DOHH2 (cell line): ENCODE results near the gene PAPPA2.

ENCODE experiments used
- H3F3A ChIP-seq: fragments of 200-600 bp; sonication (generic), shearing (Covaris generic); 2 replicates; pipeline ENCODE4 v1.6.0; 2016; ENCODE audit warnings: antibody characterized with exemption, mild to moderate bottlenecking; ENCODE audit not compliant: control insufficient read depth, insufficient read depth
- H3K27ac ChIP-seq: fragments of 200-600 bp; sonication (generic); 2 replicates; pipeline ENCODE4 v1.5.1; 2014; ENCODE audit warnings: low read depth, mild to moderate bottlenecking, low read length, moderate library complexity
- H3K27me3 ChIP-seq: fragments of 200-600 bp; sonication (generic); 2 replicates; pipeline ENCODE4 v1.6.1; 2014; ENCODE audit warnings: mild to moderate bottlenecking, low read length, mixed read lengths; ENCODE audit not compliant: control insufficient read depth
- H3K36me3 ChIP-seq: fragments of 200-600 bp; sonication (generic); 2 replicates; pipeline ENCODE4 v1.6.1; 2014; ENCODE audit warnings: mild to moderate bottlenecking, low read length, moderate library complexity, mixed read lengths; ENCODE audit not compliant: control insufficient read depth
- H3K4me1 ChIP-seq: fragments of 200-600 bp; sonication (generic); 2 replicates; pipeline ENCODE4 v1.6.1; 2014; ENCODE audit warnings: mild to moderate bottlenecking, low read length, mixed read lengths; ENCODE audit not compliant: control insufficient read depth
- H3K4me2 ChIP-seq: fragments of 200-600 bp; sonication (generic); 2 replicates; pipeline ENCODE4 v1.6.0; 2014; ENCODE audit warnings: mild to moderate bottlenecking, low read length, moderate library complexity
- H3K4me3 ChIP-seq: fragments of 200-600 bp; sonication (generic); 2 replicates; pipeline ENCODE4 v1.5.1; 2014; ENCODE audit warnings: mild to moderate bottlenecking, low read length, mixed read lengths
- H3K79me2 ChIP-seq: fragments of 200-600 bp; sonication (generic); 2 replicates; pipeline ENCODE4 v1.6.1; 2014; ENCODE audit warnings: mild to moderate bottlenecking, low read length, mixed read lengths; ENCODE audit not compliant: control insufficient read depth
- H3K9me2 ChIP-seq: fragments of 200-600 bp; sonication (generic); replicated peaks from 2 replicates; pipeline ENCODE4 v1.6.1; 2014; ENCODE audit warnings: mild to moderate bottlenecking, low read length, mixed read lengths; ENCODE audit not compliant: control insufficient read depth
- H3K9me3 ChIP-seq: fragments of 200-600 bp; sonication (generic); 2 replicates; pipeline ENCODE4 v1.6.1; 2014; ENCODE audit warnings: antibody characterized with exemption, low read length, mixed read lengths; ENCODE audit not compliant: control insufficient read depth, insufficient read depth
- H4K20me1 ChIP-seq: fragments of 200-600 bp; sonication (generic); 2 replicates; pipeline ENCODE4 v1.6.0; 2014; ENCODE audit warnings: low read depth, mild to moderate bottlenecking, antibody characterized with exemption, low read length, moderate library complexity; ENCODE audit not compliant: control insufficient read depth, insufficient read depth
- CTCF ChIP-seq: fragments of 200-600 bp; sonication (generic); IDR thresholded peaks from one replicate; pipeline ENCODE4 v1.5.1; 2014; ENCODE audit warnings: antibody characterized with exemption, mild to moderate bottlenecking, low read depth, low read length; ENCODE audit not compliant: poor library complexity, severe bottlenecking
- EZH2phosphoT487 ChIP-seq: fragments of 200-600 bp; sonication (generic); IDR thresholded peaks from 2 replicates; pipeline ENCODE4 v1.6.1; 2017; ENCODE audit warnings: borderline replicate concordance, mild to moderate bottlenecking, antibody characterized with exemption, low read length, moderate library complexity, mixed read lengths

Gene PAPPA2

GRCh38 chr1:176531921-176532897 is 69.2 kb downstream of the PAPPA2 start:
- no peaks in the 10 kb centered on the region for H3K27me3 ChIP-seq
- no peaks in the 10 kb centered on the region for H4K20me1 ChIP-seq
- no peak overlapping the region for H3K4me2 ChIP-seq
- H3K9me2 ChIP-seq = no peaks in the 10 kb centered on the region
- no peak overlapping the region for H3K27ac ChIP-seq
- no peak overlapping the region for H3K4me3 ChIP-seq
- no peaks in the 10 kb centered on the region for H3F3A ChIP-seq
- H3K36me3 ChIP-seq = no peaks in the 10 kb centered on the region
- no peaks in the 10 kb centered on the region for H3K9me3 ChIP-seq
- no peak for TF ChIP-seq EZH2phosphoT487
- no peak for TF ChIP-seq CTCF
- H3K79me2 ChIP-seq = no peaks in the 10 kb centered on the region
- no peaks in the 10 kb centered on the region for H3K4me1 ChIP-seq

- H3K27me3 ChIP-seq = no peaks in the 10 kb centered on the region
- no peak overlapping the region for H3K27ac ChIP-seq
- H3K9me3 ChIP-seq = no peaks in the 10 kb centered on the region
- TF ChIP-seq CTCF (no peak), EZH2phosphoT487 (no peak)
- no peak overlapping the region for H3K4me3 ChIP-seq
- H3K79me2 ChIP-seq = no peaks in the 10 kb centered on the region
- H3K4me2 ChIP-seq = no peak overlapping the region
- H3K9me2 ChIP-seq = no peaks in the 10 kb centered on the region
- no peaks in the 10 kb centered on the region for H3F3A ChIP-seq
- no peaks in the 10 kb centered on the region for H3K4me1 ChIP-seq
- H4K20me1 ChIP-seq = no peaks in the 10 kb centered on the region
- no peaks in the 10 kb centered on the region for H3K36me3 ChIP-seq
These were observed 70.0 kb downstream of the PAPPA2 start for GRCh38 chr1:176533020-176533419.

GRCh38 chr1:176536588-176536987 is 73.6 kb downstream of the PAPPA2 start:
- Histone ChIP-seq H3F3A (no peaks in the 10 kb centered on the region), H3K4me2 (no peak overlapping the region), H3K27ac (no peak overlapping the region), H3K9me2 (no peaks in the 10 kb centered on the region), H3K9me3 (no peaks in the 10 kb centered on the region), H3K4me1 (no peaks in the 10 kb centered on the region), H3K27me3 (no peaks in the 10 kb centered on the region), H3K4me3 (no peak overlapping the region), H4K20me1 (no peaks in the 10 kb centered on the region), H3K36me3 (no peaks in the 10 kb centered on the region), H3K79me2 (no peaks in the 10 kb centered on the region)
- TF ChIP-seq EZH2phosphoT487 (no peak), CTCF (no peak)
